Osteocyte (in vitro differentiated cells): ENCODE results near the gene CDR2L. TPM values are rescaled to one million over a fixed set of nuclear protein-coding genes. Genes with fewer than 3 reads are reported as not detected.
A peak's percentile ranks its signal among the peaks of the same experiment; 100 is the strongest.
"Not testable (repeated sequence)": the region's sequence is repeated elsewhere in the genome, so short reads cannot be mapped to it uniquely, and the experiment has no call there.

Experiments used
- DNase-seq: peaks from one replicate; pipeline ENCODE4 v3.0.0; 2021; ENCODE audit warnings: mixed read lengths; ENCODE audit not compliant: unreplicated experiment; ENCODE audit errors: extremely low spot score
- H3K27ac Mint-ChIP-seq: one replicate; pipeline ENCODE4 v1.8.0; 2021; ENCODE audit warnings: mild to moderate bottlenecking, mixed read lengths; ENCODE audit not compliant: unreplicated experiment
- H3K27me3 Mint-ChIP-seq: one replicate; pipeline ENCODE4 v1.8.0; 2021; ENCODE audit warnings: mixed read lengths; ENCODE audit not compliant: unreplicated experiment
- H3K36me3 Mint-ChIP-seq: one replicate; pipeline ENCODE4 v1.8.0; 2021; ENCODE audit warnings: mixed read lengths; ENCODE audit not compliant: unreplicated experiment
- H3K4me1 Mint-ChIP-seq: one replicate; pipeline ENCODE4 v1.8.0; 2021; ENCODE audit warnings: mixed read lengths; ENCODE audit not compliant: unreplicated experiment
- H3K4me3 Mint-ChIP-seq: one replicate; pipeline ENCODE4 v1.8.0; 2021; ENCODE audit warnings: mild to moderate bottlenecking, moderate library complexity, mixed read lengths; ENCODE audit not compliant: unreplicated experiment
- H3K9me3 Mint-ChIP-seq: one replicate; pipeline ENCODE4 v1.8.0; 2021; ENCODE audit warnings: mixed read lengths; ENCODE audit not compliant: unreplicated experiment
- CTCF ChIP-seq: fragments of 200-600 bp; sonication (generic); IDR thresholded peaks from 2 replicates; pipeline ENCODE4 v1.5.0; 2021; ENCODE audit warnings: antibody characterized with exemption, mild to moderate bottlenecking, moderate library complexity
- total RNA-seq: library from RNA; stranded (reverse); gene quantifications from 2 replicates; pipeline ENCODE4 v1.2.1, GENCODE V29; 2021

Gene CDR2L
- total RNA-seq, 1 donor from 2014 or later = 21.4 TPM

- no peaks in the 10 kb centered on the region for H3K36me3 Mint-ChIP-seq
- DNase-seq = no peak
- H3K27me3 Mint-ChIP-seq = peaks cover 3% of the 10 kb centered on the region
- no peaks in the 10 kb centered on the region for H3K9me3 Mint-ChIP-seq
- no peak for TF ChIP-seq CTCF
- no peak overlapping the region for H3K4me3 Mint-ChIP-seq
- no peaks in the 10 kb centered on the region for H3K4me1 Mint-ChIP-seq
- no peak overlapping the region for H3K27ac Mint-ChIP-seq
These were observed 23.8 kb upstream of the CDR2L start for GRCh38 chr17:74963656-74964055.

- H3K4me3 Mint-ChIP-seq = no peak overlapping the region
- peaks cover 3% of the 10 kb centered on the region for H3K27me3 Mint-ChIP-seq
- no peak overlapping the region for H3K27ac Mint-ChIP-seq
- H3K4me1 Mint-ChIP-seq = no peaks in the 10 kb centered on the region
- TF ChIP-seq CTCF = no peak
- no peaks in the 10 kb centered on the region for H3K9me3 Mint-ChIP-seq
- H3K36me3 Mint-ChIP-seq = no peaks in the 10 kb centered on the region
- no peak for DNase-seq
These were observed 23.1 kb upstream of the CDR2L start for GRCh38 chr17:74964246-74964761.

GRCh38 chr17:74964988-74965622, 22.3 kb upstream of the CDR2L start:
- Mint-ChIP-seq H3K4me3 (no peak overlapping the region), H3K27me3 (no peaks in the 10 kb centered on the region), H3K9me3 (no peaks in the 10 kb centered on the region), H3K27ac (no peak overlapping the region), H3K4me1 (no peaks in the 10 kb centered on the region), H3K36me3 (no peaks in the 10 kb centered on the region)
- no peak for TF ChIP-seq CTCF
- DNase-seq = no peak

GRCh38 chr17:74968361-74968780, 19.1 kb upstream of the CDR2L start:
- DNase-seq = no peak
- Mint-ChIP-seq H3K4me1 (peaks cover 10% of the 10 kb centered on the region), H3K36me3 (no peaks in the 10 kb centered on the region), H3K27me3 (peaks cover 5% of the 10 kb centered on the region), H3K27ac (no peak overlapping the region), H3K9me3 (no peaks in the 10 kb centered on the region), H3K4me3 (no peak overlapping the region)
- no peak for TF ChIP-seq CTCF

- not testable (repeated sequence) for H3K4me3 Mint-ChIP-seq, DNase-seq, H3K27me3 Mint-ChIP-seq, H3K9me3 Mint-ChIP-seq, H3K36me3 Mint-ChIP-seq
- H3K4me1 Mint-ChIP-seq = peaks cover 10% of the 10 kb centered on the region
- peak overlapping the region; percentile 14 for H3K27ac Mint-ChIP-seq
These were observed 17.9 kb upstream of the CDR2L start for GRCh38 chr17:74969501-74969900.
